ENCODE measurements around the gene FAM163B.

Gene FAM163B

DNA sequence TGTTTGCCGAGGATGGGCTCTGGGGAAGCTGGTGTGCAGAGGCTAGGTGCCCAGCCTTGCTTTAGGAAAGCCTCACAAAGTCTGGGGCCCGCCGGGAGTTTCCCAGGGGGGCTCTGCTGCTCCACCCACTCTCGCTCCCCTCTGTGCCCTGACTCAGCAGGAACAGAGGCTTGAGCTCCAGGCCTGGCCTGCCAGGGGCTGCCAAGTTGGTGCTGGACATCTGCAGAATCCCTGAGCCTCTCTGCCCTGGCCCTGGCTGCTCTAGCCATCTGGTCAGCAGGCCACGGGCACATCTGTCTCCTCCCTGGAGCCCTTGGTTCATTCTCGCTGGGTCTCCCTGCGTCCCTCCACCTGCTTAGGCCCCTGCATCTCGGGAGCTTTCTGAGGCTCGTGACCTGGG lies 75.3 kb downstream of the FAM163B start:
- H3K36me3 ChIP-seq (ENCODE audit: control insufficient read depth in 2 of 2, insufficient read depth in 1 of 2, low read length in 2 of 2): no peaks in the 10 kb centered on the region
- H3K9me3 ChIP-seq (ENCODE audit: control insufficient read depth, insufficient read depth, low read depth, low read length): no peaks in the 10 kb centered on the region
- ChIA-PET POLR2A (no interaction called here), CTCF (interaction anchor here (0.5 to 3.3 kb wide), 17 partner anchors 10 to 769 kb away, joined by 3 to 36 read pairs (median 4); partner anchors contain the start of gene MYMK)
- no peak overlapping the region for H3K27ac ChIP-seq (ENCODE audit: extremely low read depth, low read depth, low read length)
- no peak overlapping the region for H3K4me3 ChIP-seq (ENCODE audit: low read depth, low read length)
- H3K4me1 ChIP-seq (ENCODE audit: control insufficient read depth, insufficient read depth, low read length): no peaks in the 10 kb centered on the region
- TF ChIP-seq ZFP41 (tag by site-specific recombination; IDR thresholded peaks at IDR 0.05; ENCODE audit: borderline replicate concordance) (no peak), ZNF658 (tag by site-specific recombination; IDR thresholded peaks at IDR 0.05) (no peak), ZSCAN4 (tag by site-specific recombination; IDR thresholded peaks at IDR 0.05) (no peak), ZNF76 (tag by site-specific recombination; IDR thresholded peaks at IDR 0.05; ENCODE audit: borderline replicate concordance, low read depth) (no peak)

DNA sequence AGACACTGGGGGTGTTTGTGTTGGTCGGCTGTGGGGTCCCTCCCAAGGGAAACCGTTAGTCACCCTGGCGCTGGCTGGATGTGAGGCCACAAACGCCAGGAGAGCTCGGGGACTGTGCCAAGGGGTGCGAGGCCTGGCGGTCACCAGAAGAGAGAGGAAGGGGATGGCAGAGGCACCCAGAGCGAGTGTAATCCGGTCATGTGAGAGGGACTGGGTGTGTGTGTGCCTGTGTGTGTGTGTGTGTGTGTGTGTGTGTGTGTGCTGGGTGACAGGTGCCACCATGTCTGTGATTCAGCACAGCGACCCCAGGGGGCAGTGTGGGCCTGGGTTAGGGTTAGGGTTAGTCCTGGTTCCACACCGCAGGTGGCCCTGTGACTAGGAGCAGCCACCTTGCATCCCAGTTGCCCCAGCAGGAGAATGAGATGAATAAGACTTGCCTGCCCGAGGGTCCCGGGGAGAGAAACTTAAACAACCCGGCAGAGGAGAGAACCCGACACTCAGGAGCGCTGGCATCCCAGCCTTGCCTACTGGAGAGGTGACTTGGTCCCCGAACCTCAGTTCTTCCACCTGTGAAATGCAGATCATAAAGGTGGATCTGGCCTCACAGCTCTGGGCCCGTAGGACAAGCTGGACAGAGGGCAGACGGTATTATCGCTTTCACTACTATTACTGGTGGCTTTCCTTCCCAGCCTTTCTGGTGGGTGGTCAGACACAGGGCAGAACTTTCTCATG lies 76.1 kb downstream of the FAM163B start:
- POLR2A ChIA-PET: no interaction called here
- CTCF ChIA-PET: interaction anchor here (0.5 to 3.3 kb wide), 21 partner anchors 9 to 769 kb away, joined by 3 to 36 read pairs (median 4); partner anchors contain the start of gene MYMK
- Histone ChIP-seq H3K27ac (ENCODE audit: extremely low read depth, low read depth, low read length) (no peak overlapping the region), H3K4me1 (ENCODE audit: control insufficient read depth, insufficient read depth, low read length) (no peaks in the 10 kb centered on the region), H3K9me3 (ENCODE audit: control insufficient read depth, insufficient read depth, low read depth, low read length) (no peaks in the 10 kb centered on the region), H3K4me3 (ENCODE audit: low read depth, low read length) (no peak overlapping the region), H3K36me3 (ENCODE audit: control insufficient read depth in 2 of 2, insufficient read depth in 1 of 2, low read length in 2 of 2) (no peaks in the 10 kb centered on the region)
- TF ChIP-seq REPIN1 (tag by site-specific recombination; IDR thresholded peaks at IDR 0.05; ENCODE audit: low read depth): peak; percentile 35; the same call in 1 of the 2 replicates
- no peak for TF ChIP-seq PRDM6 (tag by site-specific recombination; IDR thresholded peaks at IDR 0.05)
- no peak for TF ChIP-seq ZNF266 (tag by site-specific recombination; IDR thresholded peaks at IDR 0.05; ENCODE audit: low read depth)
- TF ChIP-seq ZNF843 (tag by site-specific recombination; IDR thresholded peaks at IDR 0.05): no peak
- TF ChIP-seq ZNF623 (tag by site-specific recombination; IDR thresholded peaks at IDR 0.05): no peak
- no peak for TF ChIP-seq ZNF169 (tag by site-specific recombination; IDR thresholded peaks at IDR 0.05)
- TF ChIP-seq, protein P1, sequence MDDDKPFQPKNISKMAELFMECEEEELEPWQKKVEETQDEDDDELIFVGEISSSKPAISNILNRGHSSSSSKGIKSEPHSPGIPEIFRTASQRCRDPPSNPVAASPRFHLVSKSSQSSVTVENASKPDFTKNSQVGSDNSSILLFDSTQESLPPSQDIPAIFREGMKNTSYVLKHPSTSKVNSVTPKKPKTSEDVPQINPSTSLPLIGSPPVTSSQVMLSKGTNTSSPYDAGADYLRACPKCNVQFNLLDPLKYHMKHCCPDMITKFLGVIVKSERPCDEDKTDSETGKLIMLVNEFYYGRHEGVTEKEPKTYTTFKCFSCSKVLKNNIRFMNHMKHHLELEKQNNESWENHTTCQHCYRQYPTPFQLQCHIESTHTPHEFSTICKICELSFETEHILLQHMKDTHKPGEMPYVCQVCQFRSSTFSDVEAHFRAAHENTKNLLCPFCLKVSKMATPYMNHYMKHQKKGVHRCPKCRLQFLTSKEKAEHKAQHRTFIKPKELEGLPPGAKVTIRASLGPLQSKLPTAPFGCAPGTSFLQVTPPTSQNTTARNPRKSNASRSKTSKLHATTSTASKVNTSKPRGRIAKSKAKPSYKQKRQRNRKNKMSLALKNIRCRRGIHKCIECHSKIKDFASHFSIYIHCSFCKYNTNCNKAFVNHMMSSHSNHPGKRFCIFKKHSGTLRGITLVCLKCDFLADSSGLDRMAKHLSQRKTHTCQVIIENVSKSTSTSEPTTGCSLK (tag by site-specific recombination; IDR thresholded peaks at IDR 0.05): no peak
- peak; percentile 63 for TF ChIP-seq ZNF423 (tag by site-specific recombination; IDR thresholded peaks at IDR 0.05)
- peak; percentile 89 for TF ChIP-seq ZBTB48 (tag by site-specific recombination; IDR thresholded peaks at IDR 0.05)
- no peak for TF ChIP-seq ZNF23 (tag by site-specific recombination; IDR thresholded peaks at IDR 0.05; ENCODE audit: borderline replicate concordance)
- no peak for TF ChIP-seq GFI1B (tag by site-specific recombination; IDR thresholded peaks at IDR 0.05)
- no peak for TF ChIP-seq ZNF664 (tag by site-specific recombination; IDR thresholded peaks at IDR 0.05)
- TF ChIP-seq AEBP2 (tag by site-specific recombination; IDR thresholded peaks at IDR 0.05; ENCODE audit: borderline replicate concordance): no peak
- TF ChIP-seq GLI4 (tag by site-specific recombination; IDR thresholded peaks at IDR 0.05): 0 out of 2 replicates have a peak, but pooled peaks have one; percentile 72
- TF ChIP-seq ZNF10 (tag by site-specific recombination; IDR thresholded peaks at IDR 0.05): no peak
- TF ChIP-seq ZNF600 (tag by site-specific recombination; IDR thresholded peaks at IDR 0.05): peak; percentile 52; the same call in 1 of the 2 replicates
- no peak for TF ChIP-seq ZBTB11 (tag by site-specific recombination; conservative IDR thresholded peaks at IDR 0.05; ENCODE audit: low read depth)
- TF ChIP-seq ZNF362 (tag by site-specific recombination; IDR thresholded peaks at IDR 0.05): no peak
- TF ChIP-seq ZNF311 (tag by site-specific recombination; IDR thresholded peaks at IDR 0.05; ENCODE audit: borderline replicate concordance): no peak
